Fibroblast of the aortic adventitia (primary cell): ENCODE results near the gene UNC50. TPM values are rescaled to one million over a fixed set of nuclear protein-coding genes. Genes with fewer than 3 reads are reported as not detected.

Source experiments
- DNase-seq: peaks from one replicate; pipeline ENCODE4 v3.0.0-alpha.2; 2010; ENCODE audit warnings: low read depth
- H3K4me3 ChIP-seq: 2 replicates; pipeline ENCODE4 v1.5.1; 2011; ENCODE audit warnings: low read depth, mild to moderate bottlenecking, control low read depth, low read length, moderate library complexity
- total RNA-seq: library from RNA; depleted of rRNA; stranded (reverse); fragments of >200 nt; gene quantifications from 2 replicates; pipeline ENCODE4 v1.2.3, GENCODE V29; 2012; ENCODE audit warnings: low replicate concordance
- TF ChIP-seq, protein P1 (sequence below): IDR thresholded peaks from 2 replicates; pipeline ENCODE4 v1.5.1; 2011; ENCODE audit warnings: mild to moderate bottlenecking, low read length, control low read depth, inconsistent platforms; ENCODE audit not compliant: insufficient read depth

UNC50 gene
- total RNA-seq, 1 donor = 42.8 TPM

DNA sequence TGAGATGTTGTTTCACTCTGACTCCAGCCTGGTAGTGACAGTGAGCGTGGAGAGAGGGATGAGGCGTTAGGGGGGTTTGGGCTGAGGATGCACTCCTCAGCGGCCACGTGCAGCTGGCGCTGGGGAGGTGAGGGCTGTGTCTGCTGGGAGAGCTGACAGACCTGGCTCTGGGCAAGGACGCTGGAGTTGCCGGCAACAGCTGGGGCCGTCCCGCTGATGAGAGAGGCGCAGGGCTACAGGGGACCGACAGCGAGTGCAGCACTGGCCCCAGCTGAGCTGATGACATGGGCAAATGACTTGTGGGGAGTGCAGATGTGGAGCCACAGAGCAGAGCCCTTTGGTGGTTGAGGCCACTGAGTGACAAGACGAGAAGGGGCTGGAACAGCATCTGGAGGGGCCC lies 38.5 kb upstream of the UNC50 start:
- no peak overlapping the region for H3K4me3 ChIP-seq
- DNase-seq = no peak
- TF ChIP-seq, protein P1, sequence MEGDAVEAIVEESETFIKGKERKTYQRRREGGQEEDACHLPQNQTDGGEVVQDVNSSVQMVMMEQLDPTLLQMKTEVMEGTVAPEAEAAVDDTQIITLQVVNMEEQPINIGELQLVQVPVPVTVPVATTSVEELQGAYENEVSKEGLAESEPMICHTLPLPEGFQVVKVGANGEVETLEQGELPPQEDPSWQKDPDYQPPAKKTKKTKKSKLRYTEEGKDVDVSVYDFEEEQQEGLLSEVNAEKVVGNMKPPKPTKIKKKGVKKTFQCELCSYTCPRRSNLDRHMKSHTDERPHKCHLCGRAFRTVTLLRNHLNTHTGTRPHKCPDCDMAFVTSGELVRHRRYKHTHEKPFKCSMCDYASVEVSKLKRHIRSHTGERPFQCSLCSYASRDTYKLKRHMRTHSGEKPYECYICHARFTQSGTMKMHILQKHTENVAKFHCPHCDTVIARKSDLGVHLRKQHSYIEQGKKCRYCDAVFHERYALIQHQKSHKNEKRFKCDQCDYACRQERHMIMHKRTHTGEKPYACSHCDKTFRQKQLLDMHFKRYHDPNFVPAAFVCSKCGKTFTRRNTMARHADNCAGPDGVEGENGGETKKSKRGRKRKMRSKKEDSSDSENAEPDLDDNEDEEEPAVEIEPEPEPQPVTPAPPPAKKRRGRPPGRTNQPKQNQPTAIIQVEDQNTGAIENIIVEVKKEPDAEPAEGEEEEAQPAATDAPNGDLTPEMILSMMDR = no peak

DNA sequence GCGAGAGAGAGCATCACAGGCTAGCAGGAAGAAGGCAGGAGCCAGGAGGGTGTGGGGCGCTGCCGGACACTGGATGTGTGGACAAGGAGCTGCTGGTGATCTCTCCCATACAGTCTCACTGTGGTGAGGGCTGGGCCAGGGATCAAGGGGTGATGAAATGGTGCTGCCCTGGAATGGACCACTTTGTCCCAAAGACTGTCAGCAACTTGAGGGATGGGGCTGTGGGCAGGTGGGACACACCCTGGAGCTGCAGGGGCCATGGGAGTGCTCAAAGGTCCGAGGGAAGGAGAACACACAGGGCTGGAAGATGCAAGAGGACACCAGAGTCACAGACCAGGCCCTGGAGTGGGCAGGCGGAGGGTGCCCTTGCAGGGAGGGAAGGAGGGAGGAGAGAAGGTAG lies 38.0 kb upstream of the UNC50 start:
- TF ChIP-seq, protein P1 = no peak

DNA sequence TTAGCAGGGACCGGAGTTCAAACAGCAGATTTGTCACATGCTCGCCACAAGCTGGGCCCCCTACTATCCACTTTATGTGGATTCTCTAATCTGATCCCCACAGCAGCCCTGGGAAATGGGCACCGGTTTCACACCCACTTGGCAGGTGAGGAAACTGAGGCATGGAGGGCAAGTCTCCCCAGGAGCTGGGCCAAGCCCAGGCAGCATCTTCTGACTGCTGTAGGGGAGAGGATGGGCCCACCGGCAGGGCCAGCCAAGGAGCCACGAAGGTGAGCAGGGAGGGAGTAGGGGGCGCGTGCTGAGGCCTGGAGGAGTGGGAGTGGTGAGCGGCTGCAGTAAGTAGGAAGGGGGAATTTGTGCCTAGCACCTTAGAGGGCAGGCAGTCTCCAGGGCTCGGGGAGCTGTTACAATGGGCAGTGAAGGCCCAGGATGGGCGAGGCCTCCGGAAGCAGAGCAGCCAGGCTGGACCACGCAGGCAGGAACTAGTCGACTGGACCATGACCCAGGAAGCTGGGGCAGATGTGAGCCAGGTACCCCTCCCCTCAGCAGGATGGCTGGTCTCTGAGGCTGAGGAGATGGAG lies 37.2 kb upstream of the UNC50 start:
- TF ChIP-seq, protein P1 = no peak
- DNase-seq = no peak
- H3K4me3 ChIP-seq = no peak overlapping the region

More for the DNA sequence above, 38.0 kb upstream of the UNC50 start:
- no peak overlapping the region for H3K4me3 ChIP-seq
- DNase-seq = no peak

DNA sequence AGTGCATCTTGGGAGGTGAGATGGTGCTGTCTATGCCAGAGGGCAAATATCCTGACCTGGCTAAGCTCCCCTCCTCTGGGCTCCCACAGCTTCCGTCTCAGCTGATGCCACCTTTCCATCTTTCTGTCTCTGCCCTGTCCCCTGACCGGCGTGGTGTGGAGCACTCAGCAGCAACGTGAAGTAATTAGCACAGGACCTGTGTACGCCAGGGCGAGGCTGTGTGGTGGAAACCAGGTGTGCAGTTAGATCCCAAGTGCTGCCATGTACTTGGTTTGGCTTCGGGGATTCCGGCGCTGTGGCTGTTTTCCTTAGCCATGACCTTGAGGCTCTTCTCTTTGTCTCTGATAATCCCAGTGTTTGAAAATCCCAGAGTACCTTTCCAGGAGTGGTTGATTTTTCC lies 36.6 kb upstream of the UNC50 start:
- no peak for DNase-seq
- TF ChIP-seq, protein P1 = no peak
- H3K4me3 ChIP-seq = no peak overlapping the region

DNA sequence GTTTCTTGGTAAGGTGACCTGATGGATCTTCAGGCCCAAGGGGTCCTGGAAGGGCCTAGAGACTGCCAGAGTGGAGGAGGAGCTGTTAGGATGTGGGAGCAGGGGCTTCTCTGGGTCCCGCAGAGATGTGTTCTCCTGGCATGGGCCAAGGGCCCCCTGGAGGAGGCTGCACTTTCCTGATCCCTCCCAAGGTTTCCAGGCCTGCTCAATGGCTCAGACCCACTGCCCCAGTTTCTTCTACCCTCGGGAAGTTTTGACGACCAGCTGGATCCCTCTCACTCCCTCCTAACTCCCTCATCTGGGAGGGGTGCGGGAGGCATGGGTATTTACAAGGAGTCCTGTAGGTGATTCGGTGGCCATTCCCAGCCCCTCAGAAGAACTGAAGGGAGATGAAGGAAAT lies 36.2 kb upstream of the UNC50 start:
- TF ChIP-seq, protein P1 = no peak
- DNase-seq = no peak
- no peak overlapping the region for H3K4me3 ChIP-seq

DNA sequence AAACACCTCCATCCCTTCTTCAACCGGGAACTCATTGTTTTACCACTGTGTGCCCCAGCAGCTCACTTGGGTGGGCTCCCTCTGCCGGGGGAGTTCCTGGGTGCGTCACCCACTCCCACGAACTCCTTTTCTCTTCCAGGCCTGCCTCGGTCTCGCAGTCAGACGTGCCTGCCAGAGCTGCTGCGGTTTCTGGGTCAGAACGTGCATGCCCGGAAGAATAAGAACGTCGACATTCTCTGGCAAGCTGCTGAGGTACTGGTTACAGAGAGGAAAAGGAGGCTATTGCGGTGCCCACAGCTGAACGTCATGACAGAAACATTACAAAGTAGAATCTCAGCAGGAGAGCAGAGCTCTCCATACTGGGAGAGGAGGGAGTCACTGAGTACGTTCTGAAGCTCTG lies 35.7 kb upstream of the UNC50 start:
- no peak overlapping the region for H3K4me3 ChIP-seq
- DNase-seq = no peak
- TF ChIP-seq, protein P1 = no peak

DNA sequence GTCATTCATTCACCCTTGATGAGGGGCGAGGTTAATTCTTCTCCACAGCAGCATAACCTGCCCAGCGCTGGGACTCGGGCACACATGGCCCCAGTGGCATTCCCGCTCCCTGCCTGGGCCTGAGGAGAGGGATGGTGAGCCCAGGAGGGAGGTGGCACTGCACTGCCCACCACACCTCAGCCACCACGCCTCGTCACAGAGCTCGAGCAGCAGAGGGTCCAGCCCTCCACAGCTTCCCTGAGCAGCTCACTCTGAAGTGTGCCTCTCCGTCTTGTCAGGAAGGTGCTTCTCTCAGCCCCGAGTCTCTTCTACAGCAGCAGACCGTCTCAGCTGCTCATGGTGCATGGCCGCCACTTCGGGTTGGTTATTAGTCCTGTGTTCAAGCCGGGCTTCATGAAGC lies 35.0 kb upstream of the UNC50 start:
- TF ChIP-seq, protein P1 = no peak
- H3K4me3 ChIP-seq = no peak overlapping the region

More for the DNA sequence above, 35.0 kb upstream of the UNC50 start:
- no peak for DNase-seq
